ENCODE results near the gene PPIF. TPM values are rescaled to one million over a fixed set of nuclear protein-coding genes. Genes with fewer than 3 reads are reported as not detected.

The PPIF gene
- total RNA-seq, 4 donors from 2014 or later = 39.1 to 82.1 (median 67.9) TPM

- peaks cover 0 to 9% of the 10 kb centered on the region in 2 donors for H3K4me1 ChIP-seq
- ATAC-seq (peak; percentile 16 to 21), DNase-seq (peak in 1 of 2 donors; percentile 69)
- in situ Hi-C loops (cut with MboI; ENCODE audit: low sequenced_read_pairs in 4 of 4) (no loop called here), intact Hi-C loops (cut with DNase I; ENCODE audit: low total_unique reads) (no loop called here)
- TF ChIP-seq, protein P1, sequence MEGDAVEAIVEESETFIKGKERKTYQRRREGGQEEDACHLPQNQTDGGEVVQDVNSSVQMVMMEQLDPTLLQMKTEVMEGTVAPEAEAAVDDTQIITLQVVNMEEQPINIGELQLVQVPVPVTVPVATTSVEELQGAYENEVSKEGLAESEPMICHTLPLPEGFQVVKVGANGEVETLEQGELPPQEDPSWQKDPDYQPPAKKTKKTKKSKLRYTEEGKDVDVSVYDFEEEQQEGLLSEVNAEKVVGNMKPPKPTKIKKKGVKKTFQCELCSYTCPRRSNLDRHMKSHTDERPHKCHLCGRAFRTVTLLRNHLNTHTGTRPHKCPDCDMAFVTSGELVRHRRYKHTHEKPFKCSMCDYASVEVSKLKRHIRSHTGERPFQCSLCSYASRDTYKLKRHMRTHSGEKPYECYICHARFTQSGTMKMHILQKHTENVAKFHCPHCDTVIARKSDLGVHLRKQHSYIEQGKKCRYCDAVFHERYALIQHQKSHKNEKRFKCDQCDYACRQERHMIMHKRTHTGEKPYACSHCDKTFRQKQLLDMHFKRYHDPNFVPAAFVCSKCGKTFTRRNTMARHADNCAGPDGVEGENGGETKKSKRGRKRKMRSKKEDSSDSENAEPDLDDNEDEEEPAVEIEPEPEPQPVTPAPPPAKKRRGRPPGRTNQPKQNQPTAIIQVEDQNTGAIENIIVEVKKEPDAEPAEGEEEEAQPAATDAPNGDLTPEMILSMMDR (IDR thresholded peaks at IDR 0.05 in 4 of 5, conservative IDR thresholded peaks at IDR 0.05 in 1 of 5) = no peak
- TF ChIP-seq POLR2A (IDR thresholded peaks at IDR 0.05) = no peak
- no peaks in the 10 kb centered on the region for H3K36me3 ChIP-seq
- H3K27me3 ChIP-seq = no peaks in the 10 kb centered on the region
- no peaks in the 10 kb centered on the region for H3K9me3 ChIP-seq
- H3K4me3 ChIP-seq = no peak overlapping the region
- H3K27ac ChIP-seq = peak overlapping the region; percentile 80 to 87 (median 84)
These were observed 57.0 kb downstream of the PPIF start for GRCh38 chr10:79404231-79404609.

DNA sequence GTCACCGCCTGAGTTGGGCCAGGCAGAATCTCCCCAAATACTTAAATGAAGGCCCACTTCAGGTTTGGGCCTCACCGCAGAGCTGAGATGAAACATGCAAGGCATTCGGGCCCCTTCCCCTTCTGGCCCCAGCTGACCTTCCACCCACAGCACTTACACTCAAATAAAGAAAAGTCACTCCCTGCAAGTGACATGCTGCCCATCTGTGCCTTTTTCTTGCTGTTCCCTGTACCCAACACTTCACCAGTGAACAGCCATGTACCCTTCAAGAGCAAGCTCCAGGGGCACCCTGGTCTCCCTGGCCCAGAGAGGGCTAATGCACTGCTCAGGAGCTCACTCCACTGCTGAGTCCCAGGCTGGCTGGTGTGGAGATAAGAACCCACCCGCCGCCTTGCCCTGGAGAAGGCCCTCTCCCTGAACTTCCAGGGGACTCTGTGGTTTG lies 57.4 kb downstream of the PPIF start:
- Histone ChIP-seq H3K9me3 (no peaks in the 10 kb centered on the region), H3K4me1 (peaks cover 0 to 4% of the 10 kb centered on the region in 2 donors), H3K27me3 (no peaks in the 10 kb centered on the region), H3K36me3 (no peaks in the 10 kb centered on the region), H3K4me3 (no peak overlapping the region), H3K27ac (peak overlapping the region; percentile 49 to 87 (median 84))
- in situ Hi-C loops (cut with MboI; ENCODE audit: low sequenced_read_pairs in 4 of 4) (no loop called here), intact Hi-C loops (cut with DNase I; ENCODE audit: low total_unique reads) (no loop called here)
- TF ChIP-seq, protein P1 (IDR thresholded peaks at IDR 0.05 in 4 of 5, conservative IDR thresholded peaks at IDR 0.05 in 1 of 5) = no peak
- TF ChIP-seq POLR2A (IDR thresholded peaks at IDR 0.05) = no peak
- ATAC-seq = no peak
- DNase-seq = peak in 1 of 2 donors; percentile 12

Other genes with a start within 250 kb of the PPIF start
- 100 to 1,000 TPM in 1 of 4 donors, 10 to 100 TPM in 3; 59.6 to 122 (median 84.5) TPM for gene ZCCHC24, start 98.2 kb downstream of the PPIF start, total RNA-seq
- under 1 TPM; 0.13 to 0.75 (median 0.35) TPM for gene EIF5AL1, start 165.1 kb downstream of the PPIF start, total RNA-seq
- gene SFTPA2, start 212.9 kb downstream of the PPIF start, total RNA-seq = not detected

Data from gastrocnemius medialis (tissue), 4 donors.